ENCODE results near the gene SPECC1. TPM values are rescaled to one million over a fixed set of nuclear protein-coding genes. Genes with fewer than 3 reads are reported as not detected.
A peak's percentile ranks its signal among the peaks of the same experiment; 100 is the strongest.

SPECC1 gene
- total RNA-seq, 1 experiment from 2014 or later: 46.4 TPM

- no peak overlapping the region for H3K27ac ChIP-seq (ENCODE audit: low read length)
Observed at GRCh38 chr17:20189302-20189701, 180.1 kb downstream of the SPECC1 start.

GRCh38 chr17:20189979-20190378 is 180.8 kb downstream of the SPECC1 start:
- ChIA-PET CTCF (no interaction called here), POLR2A (ENCODE audit: unreplicated experiment) (no interaction called here)
- intact Hi-C loops (cut with micrococcal nuclease): no loop called here
- DNase-seq (no peak), ATAC-seq (no peak)
- H3F3A ChIP-seq (ENCODE audit: low read length, unreplicated experiment): no peaks in the 10 kb centered on the region
- TF ChIP-seq EZH2 (IDR thresholded peaks at IDR 0.05; ENCODE audit: low read length, unreplicated experiment): no peak
- H3K4me1 ChIP-seq (ENCODE audit: insufficient read depth, low read length): peaks cover 34% of the 10 kb centered on the region
- peaks cover 14% of the 10 kb centered on the region; the same call in 1 of the 2 replicates for H4K20me1 ChIP-seq (ENCODE audit: low read length)
- no peak overlapping the region for H2AFZ ChIP-seq (ENCODE audit: low read length)
- BruUV-seq (replicated peaks): no TSS peak
- H3K27me3 ChIP-seq (ENCODE audit: low read length): no peaks in the 10 kb centered on the region
- no peaks in the 10 kb centered on the region for H3K9me2 ChIP-seq (replicated peaks; ENCODE audit: low read length)
- H3K36me3 ChIP-seq (ENCODE audit: low read depth, low read length): no peaks in the 10 kb centered on the region
- peak overlapping the region; percentile 57 for H3K4me2 ChIP-seq (ENCODE audit: low read length)
- H3K9ac ChIP-seq (ENCODE audit: low read length): no peak overlapping the region
- H3K4me3 ChIP-seq (ENCODE audit: low read length): no peak overlapping the region
- H3K9me3 ChIP-seq (ENCODE audit: low read length): no peaks in the 10 kb centered on the region
- H3K27ac ChIP-seq (ENCODE audit: low read length): no peak overlapping the region
- peaks cover 54% of the 10 kb centered on the region for H3K79me2 ChIP-seq (ENCODE audit: low read length)

More at GRCh38 chr17:20189302-20189701, 180.1 kb downstream of the SPECC1 start:
- Histone ChIP-seq H3K9me2 (replicated peaks; ENCODE audit: low read length) (no peaks in the 10 kb centered on the region), H3K4me3 (ENCODE audit: low read length) (no peak overlapping the region), H3F3A (ENCODE audit: low read length, unreplicated experiment) (no peaks in the 10 kb centered on the region), H3K36me3 (ENCODE audit: low read depth, low read length) (no peaks in the 10 kb centered on the region), H4K20me1 (ENCODE audit: low read length) (peaks cover 14% of the 10 kb centered on the region; the same call in 1 of the 2 replicates), H3K4me2 (ENCODE audit: low read length) (peak overlapping the region; percentile 57), H3K9me3 (ENCODE audit: low read length) (no peaks in the 10 kb centered on the region), H3K4me1 (ENCODE audit: insufficient read depth, low read length) (peaks cover 34% of the 10 kb centered on the region), H3K27me3 (ENCODE audit: low read length) (no peaks in the 10 kb centered on the region), H3K79me2 (ENCODE audit: low read length) (peaks cover 60% of the 10 kb centered on the region), H3K9ac (ENCODE audit: low read length) (no peak overlapping the region), H2AFZ (ENCODE audit: low read length) (no peak overlapping the region)
- BruUV-seq (replicated peaks): no TSS peak
- intact Hi-C loops (cut with micrococcal nuclease): no loop called here
- DNase-seq (peak; percentile 67), ATAC-seq (peak; percentile 82)
- no peak for TF ChIP-seq CTCF (conservative IDR thresholded peaks at IDR 0.05; ENCODE audit: low read depth, low read length)
- no peak for TF ChIP-seq EZH2phosphoT487 (IDR thresholded peaks at IDR 0.05; ENCODE audit: borderline replicate concordance, low read length)
- CTCF ChIA-PET: no interaction called here
- POLR2A ChIA-PET (ENCODE audit: unreplicated experiment): no interaction called here

- Histone ChIP-seq H4K20me1 (ENCODE audit: low read length) (peaks cover 14% of the 10 kb centered on the region; the same call in 1 of the 2 replicates), H3F3A (ENCODE audit: low read length, unreplicated experiment) (no peaks in the 10 kb centered on the region), H3K4me3 (ENCODE audit: low read length) (no peak overlapping the region), H3K36me3 (ENCODE audit: low read depth, low read length) (peaks cover under 1% of the 10 kb centered on the region; the same call in 1 of the 2 replicates), H3K4me2 (ENCODE audit: low read length) (peak overlapping the region; percentile 20), H3K9ac (ENCODE audit: low read length) (no peak overlapping the region), H3K4me1 (ENCODE audit: insufficient read depth, low read length) (peaks cover 34% of the 10 kb centered on the region), H3K9me3 (ENCODE audit: low read length) (0 out of 2 replicates have a peak, but pooled peaks cover 2% of the 10 kb centered on the region), H3K27ac (ENCODE audit: low read length) (peak overlapping the region; percentile 6; the same call in 1 of the 2 replicates), H3K27me3 (ENCODE audit: low read length) (no peaks in the 10 kb centered on the region), H2AFZ (ENCODE audit: low read length) (no peak overlapping the region), H3K79me2 (ENCODE audit: low read length) (peaks cover 49% of the 10 kb centered on the region), H3K9me2 (replicated peaks; ENCODE audit: low read length) (no peaks in the 10 kb centered on the region)
- DNase-seq: no peak
- no peak for TF ChIP-seq EZH2phosphoT487 (IDR thresholded peaks at IDR 0.05; ENCODE audit: borderline replicate concordance, low read length)
- no peak for TF ChIP-seq EZH2 (IDR thresholded peaks at IDR 0.05; ENCODE audit: low read length, unreplicated experiment)
- no peak for TF ChIP-seq CTCF (conservative IDR thresholded peaks at IDR 0.05; ENCODE audit: low read depth, low read length)
- intact Hi-C loops (cut with micrococcal nuclease): loop anchor here (1.0 kb wide), 1 partner anchor 12 kb away; no protein-coding TSS in a partner anchor
- no peak for ATAC-seq
- BruUV-seq (replicated peaks): no TSS peak
- ChIA-PET CTCF (no interaction called here), POLR2A (ENCODE audit: unreplicated experiment) (no interaction called here)
Observed at GRCh38 chr17:20190605-20191004, 181.4 kb downstream of the SPECC1 start.

Measured in PC-3 (cell line).